ENCODE data around the gene NFXL1. TPM values are rescaled to one million over a fixed set of nuclear protein-coding genes. Genes with fewer than 3 reads are reported as not detected.

Gene NFXL1
- total RNA-seq = 10 to 100 TPM; 10.4 to 17.7 (median 12.0) TPM

GRCh38 chr4:47914220-47914925 is at the start of gene NFXL1:
NFXL1 (minus strand) TSS chr4:47914583; CDS start chr4:47914203, 380 bp downstream.
- TF ChIP-seq, protein P1, sequence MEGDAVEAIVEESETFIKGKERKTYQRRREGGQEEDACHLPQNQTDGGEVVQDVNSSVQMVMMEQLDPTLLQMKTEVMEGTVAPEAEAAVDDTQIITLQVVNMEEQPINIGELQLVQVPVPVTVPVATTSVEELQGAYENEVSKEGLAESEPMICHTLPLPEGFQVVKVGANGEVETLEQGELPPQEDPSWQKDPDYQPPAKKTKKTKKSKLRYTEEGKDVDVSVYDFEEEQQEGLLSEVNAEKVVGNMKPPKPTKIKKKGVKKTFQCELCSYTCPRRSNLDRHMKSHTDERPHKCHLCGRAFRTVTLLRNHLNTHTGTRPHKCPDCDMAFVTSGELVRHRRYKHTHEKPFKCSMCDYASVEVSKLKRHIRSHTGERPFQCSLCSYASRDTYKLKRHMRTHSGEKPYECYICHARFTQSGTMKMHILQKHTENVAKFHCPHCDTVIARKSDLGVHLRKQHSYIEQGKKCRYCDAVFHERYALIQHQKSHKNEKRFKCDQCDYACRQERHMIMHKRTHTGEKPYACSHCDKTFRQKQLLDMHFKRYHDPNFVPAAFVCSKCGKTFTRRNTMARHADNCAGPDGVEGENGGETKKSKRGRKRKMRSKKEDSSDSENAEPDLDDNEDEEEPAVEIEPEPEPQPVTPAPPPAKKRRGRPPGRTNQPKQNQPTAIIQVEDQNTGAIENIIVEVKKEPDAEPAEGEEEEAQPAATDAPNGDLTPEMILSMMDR (IDR thresholded peaks at IDR 0.05; ENCODE audit: low read depth) = no peak

GRCh38 chr4:47954677-47955076 is 40.3 kb upstream of the NFXL1 start:
- TF ChIP-seq, protein P1 (IDR thresholded peaks at IDR 0.05; ENCODE audit: low read depth) = no peak

DNA sequence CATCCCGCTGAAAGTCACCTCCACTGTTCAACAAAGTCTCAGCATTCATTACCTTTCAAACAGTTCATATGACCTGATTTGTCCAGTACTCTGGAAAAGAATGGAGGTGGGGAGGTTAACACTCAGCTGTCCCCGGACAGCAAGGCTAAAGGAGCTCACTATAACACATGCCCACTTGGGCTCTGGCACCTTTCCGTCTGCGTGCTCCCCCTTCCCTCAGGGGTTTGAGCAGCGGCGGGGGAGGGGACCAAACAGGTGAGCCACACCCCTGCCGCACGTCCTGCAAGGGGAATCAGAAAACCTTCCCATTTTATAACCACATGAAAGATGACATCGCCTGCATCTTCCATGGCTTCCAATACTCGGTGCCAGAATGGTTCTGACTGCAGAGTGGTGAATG is 39.9 kb upstream of the NFXL1 start:
- TF ChIP-seq, protein P1 (IDR thresholded peaks at IDR 0.05; ENCODE audit: low read depth) = no peak

DNA sequence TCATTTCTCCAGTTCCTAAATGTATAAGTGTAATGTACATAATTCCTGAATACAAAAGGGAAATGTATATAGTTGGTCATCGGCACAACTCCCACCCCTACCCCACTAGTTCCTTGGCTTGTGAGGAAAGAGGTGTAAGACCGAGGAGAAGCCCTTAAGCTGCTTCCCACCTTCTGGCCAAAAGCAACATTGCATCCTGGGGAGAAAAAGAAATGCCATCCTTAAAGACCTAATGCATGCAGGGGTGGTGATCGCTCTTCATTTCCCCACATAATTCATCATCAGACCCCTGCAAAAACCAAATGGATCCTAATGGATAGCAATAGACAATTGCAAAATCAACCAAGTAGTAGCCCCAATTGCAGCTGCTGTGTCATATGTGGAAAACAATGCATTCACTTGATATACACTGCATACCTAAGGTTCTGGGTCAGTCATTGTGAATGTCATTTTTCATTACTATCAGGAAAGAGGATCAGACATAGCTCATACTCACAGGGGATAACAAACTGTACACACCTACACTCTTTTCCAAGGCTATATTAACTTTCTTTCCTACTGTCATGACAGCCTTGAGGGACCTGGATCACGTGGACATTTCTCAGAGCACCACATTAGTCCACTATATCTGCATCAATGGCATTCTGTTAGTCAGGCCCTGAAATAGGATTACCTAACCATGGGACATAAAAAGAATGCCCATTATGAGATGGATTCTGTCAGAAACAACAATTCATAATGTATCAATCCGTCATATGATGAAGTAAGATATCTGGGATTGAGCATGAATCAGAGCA is 31.7 kb upstream of the NFXL1 start:
- TF ChIP-seq, protein P1 (IDR thresholded peaks at IDR 0.05; ENCODE audit: low read depth) = no peak

DNA sequence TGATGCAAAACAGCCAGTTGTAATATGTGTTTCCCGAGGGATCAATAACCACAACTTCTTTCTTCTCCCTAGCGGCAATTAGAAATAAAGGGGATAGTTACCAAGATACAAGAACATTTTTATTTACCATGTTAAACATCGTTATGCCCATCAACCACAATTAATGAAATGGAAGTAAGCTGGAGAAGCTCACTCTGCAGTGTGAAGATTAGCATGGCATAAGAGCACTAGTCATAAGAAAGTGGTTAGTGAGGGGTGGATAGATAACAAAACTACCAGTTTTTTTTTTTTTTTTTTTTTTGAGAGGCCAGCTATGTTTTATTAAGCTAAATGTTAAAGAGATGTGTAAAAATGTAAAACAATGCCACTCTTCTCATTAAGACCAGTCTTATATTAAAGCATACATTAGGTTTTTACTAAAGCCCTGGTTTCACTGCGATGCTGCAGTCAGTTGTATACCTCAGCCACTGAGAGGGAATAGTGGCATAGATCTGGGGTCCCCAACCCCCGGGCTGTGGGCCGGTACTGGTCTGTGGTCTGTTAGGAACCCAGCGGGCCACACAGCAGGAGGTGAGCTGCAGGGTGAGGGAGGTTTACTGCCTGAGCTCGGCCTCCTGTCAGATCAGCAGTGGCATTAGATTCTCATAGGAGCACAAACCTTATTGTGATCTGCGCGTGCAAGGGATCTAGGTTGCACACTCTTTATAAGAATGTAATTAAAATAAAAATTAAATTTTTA is 27.9 kb upstream of the NFXL1 start:
- TF ChIP-seq, protein P1 (IDR thresholded peaks at IDR 0.05; ENCODE audit: low read depth) = no peak

DNA sequence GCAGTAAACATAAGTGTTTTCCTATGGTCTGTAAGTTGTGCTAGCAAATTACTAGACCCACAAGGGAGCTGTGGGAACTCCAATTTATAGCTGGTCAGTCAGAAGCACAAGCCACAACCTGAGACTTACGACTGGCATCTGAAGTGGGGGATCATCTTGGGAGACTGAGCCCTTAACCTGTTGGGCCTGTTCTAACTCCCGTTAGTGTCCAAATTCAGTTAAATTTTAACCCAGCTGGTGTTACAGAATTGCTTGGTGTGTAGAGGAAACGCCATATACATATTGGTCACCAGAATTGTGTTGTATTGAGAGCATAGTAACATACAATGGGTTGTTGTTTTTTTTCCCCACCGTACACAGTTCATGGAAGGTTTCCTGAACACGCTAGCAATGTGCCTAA is 25.1 kb upstream of the NFXL1 start:
- TF ChIP-seq, protein P1 (IDR thresholded peaks at IDR 0.05; ENCODE audit: low read depth) = no peak

DNA sequence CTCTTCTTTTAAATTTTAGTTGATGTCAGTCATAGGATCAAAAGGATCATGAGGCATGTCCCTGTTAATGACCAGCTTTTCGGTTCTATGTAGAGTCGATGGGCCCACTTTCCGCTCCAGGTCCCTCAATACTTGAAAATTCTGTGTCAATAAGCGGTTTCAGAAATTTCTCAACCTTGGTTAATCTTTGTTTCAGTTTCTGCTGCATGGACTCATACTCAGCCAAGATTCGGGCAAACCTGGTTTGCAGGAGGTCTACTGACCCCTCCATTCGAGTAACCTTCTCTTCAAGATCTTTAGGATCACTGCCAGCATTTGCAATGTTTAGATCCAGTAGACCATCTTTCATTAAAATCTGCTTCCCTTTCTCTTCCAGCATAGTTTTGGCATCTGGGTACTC is 22.0 kb upstream of the NFXL1 start:
- TF ChIP-seq, protein P1 (IDR thresholded peaks at IDR 0.05; ENCODE audit: low read depth) = no peak

Data from subcutaneous adipose tissue (tissue), 4 donors.